HepG2 (cell line): ENCODE results near the gene POLR1C. TPM values are rescaled to one million over a fixed set of nuclear protein-coding genes. Genes with fewer than 3 reads are reported as not detected.
A peak's percentile ranks its signal among the peaks of the same experiment; 100 is the strongest.

Experiments
- ETS1 ChIP-seq: sonication (generic); formaldehyde crosslinking; IDR thresholded peaks from 2 replicates; pipeline ENCODE4 v1.4.0; 2020; ENCODE audit warnings: missing genetic modification reagents
- GTF3A ChIP-seq: sonication (generic); formaldehyde crosslinking; conservative IDR thresholded peaks from 2 replicates; pipeline ENCODE4 v1.4.0; 2020; ENCODE audit warnings: mild to moderate bottlenecking, missing genetic modification reagents
- LRRFIP1 ChIP-seq: sonication (generic); formaldehyde crosslinking; conservative IDR thresholded peaks from 2 replicates; pipeline ENCODE4 v1.4.0; 2020; ENCODE audit warnings: missing genetic modification reagents
- NBN ChIP-seq: fragments of 450-650 bp; conservative IDR thresholded peaks from 2 replicates; pipeline ENCODE4 v1.6.1; 2017
- NFATC3 ChIP-seq: sonication (generic); formaldehyde crosslinking; IDR thresholded peaks from 2 replicates; pipeline ENCODE4 v1.5.1; 2020; ENCODE audit warnings: mild to moderate bottlenecking, missing genetic modification reagents
- PAX8 ChIP-seq: sonication (generic); formaldehyde crosslinking; IDR thresholded peaks from 2 replicates; pipeline ENCODE4 v1.8.0; 2022; ENCODE audit warnings: mild to moderate bottlenecking, missing genetic modification reagents, borderline replicate concordance
- REL ChIP-seq: sonication (generic); formaldehyde crosslinking; conservative IDR thresholded peaks from 2 replicates; pipeline ENCODE4 v1.8.0; 2022; ENCODE audit warnings: mild to moderate bottlenecking, missing genetic modification reagents, moderate library complexity
- SIX4 ChIP-seq: sonication (generic); formaldehyde crosslinking; IDR thresholded peaks from 2 replicates; pipeline ENCODE4 v1.4.0; 2020; ENCODE audit warnings: missing genetic modification reagents
- SNAPC2 ChIP-seq: sonication (generic); formaldehyde crosslinking; IDR thresholded peaks from 2 replicates; pipeline ENCODE4 v1.8.1; 2022; ENCODE audit warnings: mild to moderate bottlenecking, missing genetic modification reagents
- SUZ12 ChIP-seq: fragments of 150-350 bp; IDR thresholded peaks from 2 replicates; pipeline ENCODE4 v1.6.1; 2014; ENCODE audit warnings: low read depth, low read length
- TEAD3 ChIP-seq: optimal IDR thresholded peaks from 2 replicates; pipeline ENCODE3; 2016; ENCODE audit warnings: borderline replicate concordance
- ZBTB49 ChIP-seq: sonication (generic); formaldehyde crosslinking; IDR thresholded peaks from 2 replicates; pipeline ENCODE4 v1.4.0; 2020; ENCODE audit warnings: missing genetic modification reagents, borderline replicate concordance
- ZFP91 ChIP-seq: sonication (generic); formaldehyde crosslinking; IDR thresholded peaks from 2 replicates; pipeline ENCODE4 v1.9.0; 2022; ENCODE audit warnings: missing genetic modification reagents, mild to moderate bottlenecking, borderline replicate concordance
- ZMAT5 ChIP-seq: sonication (generic); formaldehyde crosslinking; IDR thresholded peaks from 2 replicates; pipeline ENCODE4 v1.5.0; 2020; ENCODE audit warnings: mild to moderate bottlenecking, low read depth, missing genetic modification reagents, borderline replicate concordance
- ZNF276 ChIP-seq: sonication (generic); formaldehyde crosslinking; IDR thresholded peaks from 2 replicates; pipeline ENCODE4 v1.4.0; 2020; ENCODE audit warnings: mild to moderate bottlenecking, low read depth, missing genetic modification reagents
- ZNF605 ChIP-seq: sonication (generic); formaldehyde crosslinking; IDR thresholded peaks from 2 replicates; pipeline ENCODE4 v1.8.0; 2022; ENCODE audit warnings: mild to moderate bottlenecking, missing genetic modification reagents
- ZNF766 ChIP-seq: sonication (generic); formaldehyde crosslinking; IDR thresholded peaks from 2 replicates; pipeline ENCODE4 v1.5.0; 2020; ENCODE audit warnings: missing genetic modification reagents, borderline replicate concordance
- ZNF782 ChIP-seq: sonication (generic); formaldehyde crosslinking; IDR thresholded peaks from 2 replicates; pipeline ENCODE4 v1.4.0; 2020; ENCODE audit warnings: missing genetic modification reagents, mild to moderate bottlenecking, borderline replicate concordance
- ZNF790 ChIP-seq: sonication (generic); formaldehyde crosslinking; IDR thresholded peaks from 2 replicates; pipeline ENCODE4 v1.8.0; 2022; ENCODE audit warnings: missing genetic modification reagents, mild to moderate bottlenecking, borderline replicate concordance
- polyA plus RNA-seq, 8 experiments: library from polyadenylated mRNA; depleted of rRNA in 3 of 8; stranded (reverse) in 7 of 8; unstranded in 1 of 8; fragments of >200 nt; fragmentation: Illumina TruSeq in 4 of 8; extraction: Trizol in 4 of 8; gene quantifications; 2 replicates each; pipeline versions ENCODE4 v1.2.1 to v1.2.3, GENCODE V29; 2011 to 2016; ENCODE audit warnings: low read depth in 4 of 8, missing spikeins in 1 of 8, mixed read lengths in 1 of 8; ENCODE audit not compliant: insufficient read depth in 1 of 8
- total RNA-seq, 5 experiments: library from RNA; depleted of rRNA; stranded (reverse); fragments of >200 nt; fragmentation: Illumina TruSeq; extraction: Trizol; gene quantifications; 2 replicates each; pipeline ENCODE4 v1.2.3, GENCODE V29; 2016; ENCODE audit warnings: low read depth in 1 of 5

POLR1C gene
- total and polyA plus RNA-seq, 2 of the 13 experiments (the other 11 are each of a cell fraction or from before 2014, with no cell fraction given) = 62.6 to 72.2 TPM

GRCh38 chr6:43509984-43510826 lies 6.7 kb upstream of the POLR1C start, which contains the start of gene LRRC73 (continued):
- TF ChIP-seq ZNF782 (CRISPR knock-in tag) (peak; percentile 57; the same call in 1 of the 2 replicates), SNAPC2 (no peak), ZNF766 (CRISPR knock-in tag) (no peak), ZNF790 (CRISPR knock-in tag) (peak; percentile 10; the same call in 1 of the 2 replicates), ZNF605 (CRISPR knock-in tag) (no peak), PAX8 (CRISPR knock-in tag) (no peak), SUZ12 (no peak), GTF3A (no peak), TEAD3 (no peak), ZNF276 (CRISPR knock-in tag) (no peak), ETS1 (CRISPR knock-in tag) (no peak), ZMAT5 (CRISPR knock-in tag) (no peak), ZBTB49 (CRISPR knock-in tag) (no peak), NFATC3 (CRISPR knock-in tag) (no peak), SIX4 (CRISPR knock-in tag) (no peak), ZFP91 (CRISPR knock-in tag) (peak; percentile 43; the same call in 1 of the 2 replicates), LRRFIP1 (CRISPR knock-in tag) (no peak), NBN (no peak), REL (CRISPR knock-in tag) (no peak)
